CD4-positive, alpha-beta T cell treated with Interleukin-4 for 1 hour (primary cell): ENCODE data around the gene ACVR1B.

Experiments used
- DNase-seq, 2 donors: peaks; one replicate each; pipeline ENCODE4 v3.0.0-alpha.2; 2020 to 2022

Gene ACVR1B

DNA sequence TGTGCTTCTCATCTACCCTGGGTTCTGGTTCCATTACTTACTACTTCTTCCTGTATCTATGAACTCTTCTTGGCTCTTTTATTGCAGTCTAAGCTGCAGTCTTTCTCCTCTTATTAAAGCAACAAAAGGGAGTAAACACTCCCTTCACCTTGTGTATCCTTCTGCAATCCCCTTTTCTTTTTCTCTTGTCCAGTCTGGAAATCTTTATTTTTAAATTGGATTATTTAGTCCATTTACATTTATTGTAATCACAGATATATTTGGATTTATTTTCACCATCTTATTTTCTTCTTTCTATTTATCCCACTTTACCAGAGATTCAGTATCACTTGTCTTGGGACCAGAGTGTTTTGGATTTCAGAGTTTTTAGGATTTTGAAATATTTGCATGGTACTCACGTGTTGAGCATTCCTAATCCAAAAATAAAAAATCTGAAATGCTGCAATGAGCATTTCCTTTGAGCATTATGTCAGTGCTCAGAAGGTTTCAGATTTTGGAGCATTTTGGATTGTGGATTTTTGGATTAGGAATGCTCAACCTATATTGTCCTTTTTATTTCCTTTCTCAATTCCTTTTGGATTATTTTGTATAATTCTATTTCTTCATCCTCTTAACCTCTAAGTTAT lies 6.8 kb upstream of the ACVR1B start:
- DNase-seq, result no peak

DNA sequence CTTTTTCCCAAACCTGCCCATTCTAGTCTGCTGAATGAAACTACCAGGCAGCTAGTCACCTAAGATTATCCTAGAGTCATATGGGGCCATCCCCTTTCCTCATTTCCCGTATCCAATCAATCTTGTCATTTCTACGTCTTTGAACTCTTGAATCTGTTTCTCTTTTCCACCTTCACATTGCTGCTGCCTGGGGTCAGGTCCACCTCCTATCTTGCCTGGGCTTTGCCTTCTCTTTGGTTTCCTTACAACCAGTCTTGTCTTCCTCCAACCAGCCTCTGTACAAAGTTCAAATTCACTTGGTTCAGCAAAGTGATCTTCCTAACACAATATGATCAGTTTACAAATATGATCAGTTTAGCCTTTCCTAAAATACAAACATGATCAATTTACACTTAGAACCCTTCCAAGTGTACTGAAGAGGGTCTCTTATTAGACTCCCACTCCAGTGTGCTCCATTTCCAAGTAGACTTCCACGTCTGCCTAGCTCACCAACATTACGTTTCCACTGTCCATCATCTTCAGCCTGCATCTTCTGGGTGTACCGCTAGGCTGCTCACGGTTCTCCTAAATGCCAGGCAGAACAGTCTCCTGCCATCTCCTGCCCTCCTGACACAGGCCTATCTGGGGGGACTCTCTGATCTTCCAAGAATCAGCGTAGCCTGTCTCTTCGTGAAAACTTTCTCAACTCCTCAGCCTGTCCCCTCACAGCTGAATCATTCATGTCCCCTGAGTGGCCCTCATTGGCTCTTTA lies 4.1 kb upstream of the ACVR1B start:
- no peak for DNase-seq

DNA sequence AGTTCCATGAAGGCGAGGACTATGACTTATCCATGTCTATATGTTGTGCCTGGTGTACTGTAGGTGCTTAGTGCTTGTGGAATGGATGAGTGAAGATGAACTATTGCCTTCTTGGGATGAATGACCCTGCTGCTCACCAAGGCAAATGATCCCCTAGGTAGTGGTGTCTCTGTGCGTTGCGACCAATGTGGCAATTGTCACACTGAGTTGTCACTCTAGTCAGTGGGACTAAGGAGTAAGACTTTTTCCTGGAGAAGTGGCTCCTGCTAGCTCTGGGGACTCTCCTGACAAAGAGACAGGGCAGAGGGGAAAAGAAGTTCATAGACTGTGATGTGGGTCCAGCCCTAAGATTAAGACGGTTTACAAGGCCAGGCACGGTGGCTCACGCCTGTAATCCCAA lies 3.4 kb upstream of the ACVR1B start:
- DNase-seq, result no peak

DNA sequence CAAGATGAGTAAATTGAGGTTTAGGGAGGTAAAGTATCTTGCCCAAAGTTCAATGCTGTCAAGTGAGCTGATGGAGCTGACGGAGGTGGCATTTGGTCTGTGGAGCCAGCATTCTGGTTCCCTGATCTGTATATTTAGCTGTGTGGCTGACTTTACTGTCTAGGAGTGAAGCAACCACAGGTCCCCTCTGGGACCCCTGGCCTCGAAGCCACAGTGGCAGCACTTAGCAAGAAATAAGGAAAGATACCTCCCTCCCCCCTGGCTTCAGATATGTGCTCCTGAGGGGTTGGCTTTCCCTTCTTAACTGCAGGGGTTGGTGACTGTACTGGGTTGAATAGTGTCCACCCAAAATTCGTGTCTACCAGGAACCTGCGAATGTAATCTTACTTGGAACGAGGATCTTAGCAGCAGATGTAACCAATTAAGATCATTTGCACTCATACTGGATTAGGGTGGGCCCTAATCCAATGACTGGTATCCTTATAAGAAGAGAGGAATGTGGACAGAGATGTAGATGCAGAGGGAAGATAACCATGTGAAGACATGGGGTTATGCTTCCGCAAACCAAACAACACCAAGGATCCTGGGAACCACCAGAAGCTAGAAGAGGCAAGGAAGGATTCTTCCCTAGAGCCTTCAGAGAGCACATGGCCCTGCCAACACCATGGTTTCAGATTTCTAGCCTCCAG lies 2.0 kb upstream of the ACVR1B start:
- DNase-seq, result no peak

DNA sequence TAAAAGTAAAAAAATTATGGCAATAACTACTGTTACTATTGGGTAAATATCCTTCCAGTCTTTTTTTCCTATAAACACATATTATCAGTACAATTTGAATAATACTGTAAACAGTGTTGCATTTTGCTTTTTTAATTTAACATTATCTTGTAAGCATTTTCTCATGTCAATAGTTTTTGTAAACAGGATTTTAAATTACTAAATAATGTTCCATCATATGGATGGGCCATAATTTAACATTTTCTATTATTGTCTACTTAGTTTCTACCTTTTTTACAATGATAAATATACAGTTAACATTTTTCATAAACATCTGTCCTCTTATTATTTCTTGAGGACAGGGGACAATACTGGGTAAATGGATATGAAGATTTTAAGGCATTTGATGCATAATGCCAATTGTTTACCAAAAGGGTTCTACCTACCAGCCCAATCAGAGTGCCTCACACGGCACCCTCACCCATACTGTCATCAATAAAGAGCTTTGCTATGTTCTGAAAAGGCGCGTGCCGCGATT lies 759 bp upstream of the ACVR1B start:
- DNase-seq, result no peak

DNA sequence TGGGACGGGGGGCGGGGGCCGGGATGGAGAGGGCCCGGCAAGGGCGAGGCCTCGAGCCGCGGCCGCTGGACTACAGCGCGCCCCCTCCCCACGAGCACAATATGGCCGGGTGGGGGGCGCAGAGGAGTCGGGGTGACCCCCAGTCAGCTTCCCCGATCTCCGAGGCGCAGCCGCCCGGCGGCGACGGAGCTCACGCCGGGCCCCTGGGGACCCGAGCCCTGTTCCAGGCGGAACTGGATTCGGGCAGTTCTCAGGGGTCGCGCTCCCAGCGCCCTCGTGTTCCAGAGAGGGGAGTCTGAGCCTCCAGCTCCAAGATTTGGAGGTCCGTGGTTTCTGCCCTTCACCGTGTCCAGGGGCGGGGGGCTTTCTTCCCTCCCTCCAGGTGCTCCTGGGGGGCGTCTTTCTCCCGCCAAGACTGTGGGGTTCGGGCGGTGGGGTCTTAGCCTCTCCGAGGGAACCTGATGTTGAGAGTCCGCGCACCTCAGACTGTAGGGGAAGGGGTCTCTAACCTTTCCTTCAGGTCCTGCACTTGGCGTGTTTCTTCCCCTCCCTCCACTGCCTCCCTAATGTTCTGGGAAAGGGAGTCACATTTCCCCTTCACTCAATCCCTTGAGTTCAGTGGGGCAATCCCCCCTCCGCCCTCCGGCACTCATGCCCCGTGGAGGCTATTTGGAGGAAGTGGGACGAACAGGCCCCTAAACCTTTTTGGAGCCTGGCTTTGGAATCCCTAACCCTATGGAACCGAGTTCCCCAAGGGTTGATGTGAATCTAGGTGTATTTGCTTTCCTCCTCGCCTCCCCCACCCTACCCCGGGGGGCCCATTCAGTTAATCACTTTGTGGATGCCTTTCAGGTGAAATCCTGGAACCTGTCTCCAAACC lies 584 bp downstream of the ACVR1B start:
- DNase-seq, result no peak

DNA sequence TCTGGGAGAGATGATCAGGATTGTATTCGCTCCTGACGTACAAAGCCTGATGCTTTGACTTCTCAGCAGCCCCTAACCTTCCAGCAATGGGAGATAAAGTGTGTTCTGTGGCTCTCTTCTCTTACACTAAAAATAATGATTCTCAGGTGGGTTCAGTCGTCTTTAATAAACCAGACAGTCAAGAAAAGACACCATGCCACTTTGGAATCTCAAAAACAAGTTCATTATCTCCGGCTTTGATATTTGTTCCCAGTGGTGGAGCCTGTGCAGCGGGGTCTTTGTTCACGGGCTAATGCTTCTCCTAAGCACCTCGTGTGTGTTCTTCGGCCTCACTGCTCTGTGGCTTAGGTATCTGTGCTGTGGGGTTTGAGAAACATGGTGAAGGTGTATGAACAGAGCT lies 1.6 kb downstream of the ACVR1B start:
- DNase-seq, result no peak

DNA sequence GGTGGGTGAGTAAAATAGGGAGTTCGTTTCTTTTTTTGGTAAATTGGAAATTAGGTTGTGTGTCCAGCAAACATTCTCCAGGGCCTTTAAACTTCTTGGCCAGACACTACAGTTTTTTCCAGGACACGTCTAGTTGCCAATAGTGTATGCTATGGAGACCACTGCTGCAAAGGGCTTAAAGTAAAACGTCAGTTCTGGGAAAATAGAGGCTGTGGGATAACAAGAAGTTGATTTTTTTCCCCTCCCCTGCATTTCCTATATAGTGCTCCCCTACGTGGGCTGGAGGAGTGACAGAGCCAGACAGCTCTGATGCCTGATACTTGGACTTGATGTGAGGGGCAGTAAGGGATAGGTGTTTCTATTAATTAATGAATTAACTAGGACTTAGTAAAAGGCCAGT lies 2.4 kb downstream of the ACVR1B start:
- DNase-seq, result no peak

DNA sequence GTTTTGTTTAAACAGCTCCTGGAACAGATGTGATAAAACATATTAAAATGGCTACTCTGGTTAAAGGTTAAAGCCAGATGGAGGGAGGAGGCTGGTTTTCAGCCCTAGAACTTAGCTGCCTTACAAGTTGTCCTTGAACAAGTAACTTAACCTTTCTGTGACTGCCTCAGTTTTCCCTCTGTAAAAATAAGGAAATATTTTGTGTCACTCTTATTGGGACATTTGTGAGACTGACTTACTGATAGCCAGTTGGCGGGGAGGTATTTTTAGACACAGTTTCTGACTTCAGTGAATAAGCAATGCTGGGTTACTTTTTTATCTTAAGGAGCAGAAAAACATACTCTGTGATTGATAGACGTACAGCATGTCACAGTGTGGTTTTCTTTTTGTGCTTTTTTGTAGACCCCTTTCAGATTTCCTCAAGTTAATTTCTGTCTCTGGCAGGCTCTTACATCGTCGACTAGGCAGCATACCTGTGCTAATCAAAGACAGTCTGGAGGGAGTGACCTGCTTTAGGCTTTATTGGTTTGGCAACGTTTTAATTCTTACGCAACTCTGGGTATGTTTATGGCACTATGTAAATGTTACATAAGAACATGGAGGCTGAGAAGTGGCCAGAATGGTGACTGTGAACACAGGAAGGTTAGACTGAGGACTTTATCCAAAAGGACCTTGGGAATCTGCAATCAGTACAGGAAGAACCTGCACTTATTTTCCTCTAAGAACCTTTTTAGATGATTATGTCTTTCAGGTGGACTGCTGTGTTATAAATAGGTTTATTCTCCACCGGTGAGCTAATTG lies 3.3 kb downstream of the ACVR1B start:
- DNase-seq, result no peak

DNA sequence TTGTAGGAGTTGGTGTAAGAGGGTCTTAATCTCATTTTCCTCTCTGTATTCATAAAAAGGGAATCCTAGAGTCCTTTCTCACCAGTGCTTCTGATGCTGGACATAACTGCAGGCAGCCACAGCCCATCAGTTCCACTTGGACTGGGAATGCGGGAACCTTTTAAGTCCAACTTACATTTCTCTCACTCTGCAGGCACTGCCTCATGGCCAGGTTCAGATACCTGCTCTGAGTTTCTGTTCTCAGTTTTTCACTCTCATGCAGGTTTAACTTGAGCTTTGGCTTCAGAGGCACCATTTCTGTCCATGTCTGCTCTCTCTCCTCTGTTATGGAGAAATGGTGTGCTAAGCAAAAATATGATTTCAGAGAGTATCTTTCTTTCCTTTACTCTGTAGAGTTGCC lies 4.2 kb downstream of the ACVR1B start:
- DNase-seq, result no peak

DNA sequence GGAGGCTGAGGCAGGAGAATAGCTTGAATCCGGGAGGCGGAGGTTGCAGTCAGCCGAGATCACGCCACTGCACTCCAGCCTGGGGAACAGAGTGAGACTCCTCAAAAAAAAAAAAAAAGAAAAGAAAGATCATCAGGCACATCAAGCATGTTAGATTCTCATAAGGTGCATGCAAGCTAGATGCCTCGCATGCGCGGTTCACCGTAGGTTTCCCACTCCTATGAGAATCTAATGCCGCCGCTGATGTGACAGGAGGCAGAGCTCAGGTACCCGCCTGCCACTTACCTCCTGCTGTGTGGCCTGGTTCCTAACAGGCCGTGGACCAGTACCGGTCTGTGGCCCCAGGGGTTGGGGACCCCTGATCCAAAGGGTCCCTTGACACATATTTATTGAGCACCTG lies 7.0 kb downstream of the ACVR1B start:
- DNase-seq, result no peak

DNA sequence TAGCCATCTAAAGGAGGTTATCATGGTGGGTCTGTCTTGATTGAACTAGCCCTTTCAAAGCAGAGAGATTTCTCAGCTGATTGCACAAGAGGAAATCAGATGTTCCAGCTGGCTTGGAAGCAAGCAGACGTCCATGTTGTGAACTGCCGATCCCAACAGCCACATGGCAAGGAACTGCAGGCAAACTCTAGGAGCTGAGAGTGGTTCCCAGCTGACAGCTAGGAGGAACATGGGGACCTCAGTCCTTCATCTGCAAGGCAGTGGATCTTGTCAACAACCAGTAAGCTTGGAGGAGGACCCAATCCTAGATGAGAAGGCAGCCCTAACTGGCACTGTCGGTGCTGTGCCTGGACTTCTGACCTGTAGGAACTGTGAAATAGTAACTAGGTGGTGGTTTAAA lies 7.7 kb downstream of the ACVR1B start:
- DNase-seq, result no peak

DNA sequence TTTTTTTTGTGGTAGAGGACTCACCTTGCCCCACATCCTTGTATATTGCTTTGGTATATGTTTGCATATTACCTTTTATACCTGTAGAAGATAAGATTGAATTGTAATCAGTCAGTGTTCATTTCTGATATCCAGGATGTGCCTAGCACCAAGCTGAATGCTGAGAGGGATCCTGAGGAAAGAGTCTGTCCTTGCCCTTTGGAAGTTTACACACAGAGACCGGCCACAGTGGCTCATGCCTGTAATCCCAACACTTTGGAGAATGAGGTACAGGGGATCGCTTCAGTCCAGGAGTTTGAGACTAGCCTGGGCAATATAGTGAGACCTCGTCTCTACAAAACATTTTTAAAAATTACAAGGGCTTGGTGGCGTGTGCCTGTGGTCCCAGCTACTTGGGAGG lies 8.4 kb downstream of the ACVR1B start:
- no peak for DNase-seq

DNA sequence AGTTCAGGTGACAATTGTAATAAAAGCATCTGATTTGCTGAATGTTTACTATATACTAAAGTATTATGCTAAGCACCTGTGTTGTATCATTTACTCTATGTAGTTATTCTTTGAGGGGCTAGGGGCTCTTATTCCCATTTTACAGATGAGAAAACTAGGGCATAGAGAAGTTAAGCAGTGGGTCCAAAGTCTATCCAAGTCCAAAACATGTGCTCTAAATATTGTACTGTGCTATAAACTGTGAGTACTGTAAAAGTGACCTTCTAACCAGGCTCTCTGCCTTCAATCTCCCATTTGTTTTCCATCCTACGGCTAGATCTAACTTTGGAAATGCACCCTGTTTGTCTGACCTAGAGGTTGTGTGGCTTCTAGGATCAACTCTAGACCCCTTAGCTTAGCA lies 9.0 kb downstream of the ACVR1B start:
- no peak for DNase-seq

DNA sequence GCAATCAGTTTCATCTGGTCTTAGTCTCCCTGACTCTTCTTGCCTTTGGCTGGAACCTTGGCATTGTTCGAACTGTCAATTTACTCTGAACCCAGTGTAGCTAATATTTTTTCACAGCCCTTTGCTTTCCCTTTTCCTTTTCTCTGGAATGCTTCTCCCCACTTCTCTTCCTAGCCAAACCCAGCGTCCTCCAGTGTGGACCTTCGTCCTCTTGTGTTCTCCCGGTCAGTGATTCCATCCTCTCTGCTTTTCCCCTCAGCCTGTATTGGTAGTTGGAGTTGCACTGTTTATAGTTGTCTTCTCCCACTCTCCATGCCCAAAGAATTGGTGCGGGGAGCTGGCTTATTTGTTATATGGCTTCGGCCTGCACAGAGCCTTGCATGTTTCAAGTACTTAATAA lies 9.4 kb downstream of the ACVR1B start:
- DNase-seq, result no peak

DNA sequence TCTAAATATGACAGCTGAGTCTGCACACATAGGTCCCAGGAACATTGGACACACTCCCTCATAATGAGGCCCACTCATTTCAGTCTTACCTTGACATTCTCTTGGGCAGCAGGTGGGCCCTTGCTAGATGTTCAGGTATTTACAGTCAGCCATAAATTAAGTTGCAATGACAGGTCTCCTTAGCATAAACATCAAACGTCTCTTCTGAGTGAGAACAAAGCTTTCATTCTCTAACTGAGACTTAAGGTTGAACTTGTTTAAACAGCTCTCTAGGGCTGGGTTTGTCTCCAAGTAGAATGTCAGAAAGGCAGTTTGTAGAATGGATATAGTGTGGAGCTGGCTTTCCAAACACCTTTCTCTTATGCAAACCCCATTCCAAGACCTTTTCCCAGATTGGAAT lies 10.3 kb downstream of the ACVR1B start:
- DNase-seq, result no peak

DNA sequence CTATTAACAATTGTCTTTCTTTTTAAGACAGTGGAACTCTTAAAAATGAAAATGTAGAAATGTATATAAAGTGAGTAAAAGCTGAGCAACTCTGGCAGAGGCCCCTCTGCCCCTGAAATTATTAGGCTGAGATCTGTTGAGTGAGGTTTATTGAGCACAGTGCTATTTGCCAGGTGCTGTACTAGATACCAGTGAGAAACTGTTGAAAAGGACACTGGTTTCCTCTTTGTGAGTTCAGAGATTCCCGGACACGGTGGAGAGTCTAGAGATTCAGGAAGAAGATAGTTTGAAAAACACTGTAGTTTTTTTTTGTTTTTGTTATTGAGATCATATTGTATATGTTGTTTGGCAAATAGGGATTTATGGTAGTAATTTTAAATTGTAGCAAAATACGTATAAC lies 11.2 kb downstream of the ACVR1B start:
- no peak for DNase-seq

DNA sequence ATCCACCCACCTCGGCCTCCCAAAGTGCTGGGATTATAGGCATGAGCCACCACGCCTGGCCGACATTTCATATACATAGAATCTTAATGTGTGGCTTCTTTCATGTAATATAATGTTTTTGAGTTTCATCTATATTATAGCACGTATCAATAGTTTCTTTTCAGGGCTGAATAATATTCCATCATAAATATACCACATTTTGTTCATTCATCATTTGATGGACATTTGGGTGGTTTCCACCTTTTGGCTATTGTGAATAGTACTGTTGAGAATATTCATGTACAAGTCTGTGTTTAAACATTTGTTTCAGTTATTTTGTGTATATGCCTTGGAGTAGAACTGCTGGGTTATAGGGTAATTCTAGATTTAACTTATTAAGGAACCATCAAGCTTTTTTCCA lies 12.0 kb downstream of the ACVR1B start:
- no peak for DNase-seq

DNA sequence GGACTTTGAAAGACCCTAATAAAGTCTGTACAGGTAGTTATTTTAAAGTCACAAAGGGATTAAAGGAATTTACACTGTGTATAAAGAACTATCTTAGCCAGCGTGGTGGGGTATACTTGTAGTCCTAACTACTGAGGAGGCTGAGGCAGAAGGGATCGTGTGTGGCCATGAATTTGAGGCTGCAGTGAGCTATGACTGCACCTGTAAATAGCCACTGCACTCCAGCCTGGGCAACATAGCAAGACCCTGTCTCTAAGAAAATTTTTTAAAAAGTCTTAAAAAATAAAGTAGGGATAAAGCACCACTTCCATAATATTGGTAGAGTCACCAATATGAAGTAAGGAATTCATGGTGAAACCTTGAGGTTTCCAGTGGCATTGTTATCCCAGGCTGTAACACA lies 18.1 kb downstream of the ACVR1B start:
- DNase-seq, result no peak

DNA sequence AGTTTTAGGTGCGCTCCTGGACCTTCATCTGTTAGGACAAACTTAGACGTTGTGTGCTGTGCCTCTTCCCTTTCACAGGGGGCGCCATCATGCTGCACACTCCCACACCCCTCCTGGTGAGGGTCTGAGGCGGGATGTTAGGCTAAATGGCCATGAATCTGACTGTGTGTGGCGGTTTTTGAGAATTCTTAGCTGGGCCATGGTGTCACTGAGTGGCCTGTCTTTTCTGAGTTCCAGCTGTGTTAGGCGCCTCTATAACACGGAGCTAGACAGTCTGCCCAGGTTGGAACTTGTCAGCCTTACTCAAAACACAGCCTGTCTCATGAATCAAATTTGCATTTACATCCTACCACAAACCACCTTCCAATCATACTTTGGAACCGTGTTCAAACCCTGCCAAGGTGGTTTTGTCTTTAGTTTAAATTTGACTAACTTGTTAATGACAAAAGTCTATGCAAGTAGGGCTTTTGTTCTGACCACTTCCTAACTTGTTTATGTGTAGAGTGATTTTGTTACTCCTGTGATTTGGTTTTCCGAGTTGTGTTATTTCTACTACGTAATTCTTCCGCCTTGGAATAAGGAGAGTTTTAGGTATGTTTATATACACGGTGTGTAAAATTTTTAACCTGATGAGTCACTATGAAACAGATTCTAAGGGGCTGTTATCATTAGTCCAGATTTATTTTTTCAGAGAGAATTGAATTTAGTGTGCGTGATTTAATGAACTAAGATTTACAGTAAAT lies 19.6 kb downstream of the ACVR1B start:
- DNase-seq, result peak; percentile 26 to 57

DNA sequence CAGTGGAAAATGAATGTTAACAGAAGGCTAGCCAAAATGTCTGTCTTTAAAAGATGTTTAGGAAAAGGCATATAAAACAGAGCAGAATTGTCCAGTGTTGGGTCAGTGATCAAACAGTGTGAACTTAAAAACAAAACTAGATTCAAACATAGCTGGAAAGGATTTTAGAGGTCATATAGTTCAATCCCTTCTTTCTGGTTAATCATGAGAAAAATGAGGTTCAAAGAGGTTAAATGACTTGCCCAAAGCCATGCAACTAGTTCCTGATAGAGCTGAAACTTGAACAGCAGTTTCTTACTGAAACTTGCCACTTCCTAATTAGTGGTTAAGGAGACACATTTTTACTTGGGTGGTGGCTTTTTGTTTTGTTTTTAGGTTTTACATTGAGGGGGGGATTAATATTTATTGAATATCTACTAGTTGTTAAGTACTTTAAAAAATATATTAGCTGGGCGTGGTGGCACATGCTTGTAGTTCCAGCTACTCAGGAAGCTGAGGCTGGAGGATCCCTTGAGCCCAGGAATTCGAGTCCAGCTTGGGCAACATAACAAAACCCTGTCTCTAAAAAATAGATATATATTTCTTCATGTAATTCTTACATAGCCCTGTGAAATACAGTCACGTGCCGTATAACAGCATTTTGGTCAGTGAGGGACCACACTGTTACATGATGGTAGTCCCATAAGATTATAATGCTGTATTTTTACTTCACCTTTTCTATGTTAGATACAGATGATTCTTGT lies 20.4 kb downstream of the ACVR1B start:
- peak in 1 of 2 donors; percentile 35 for DNase-seq
